G401 (cell line): ENCODE results near the gene LGR5. TPM values are rescaled to one million over a fixed set of nuclear protein-coding genes. Genes with fewer than 3 reads are reported as not detected.
"Not testable (repeated sequence)": the region's sequence is repeated elsewhere in the genome, so short reads cannot be mapped to it uniquely, and the experiment has no call there.

ENCODE experiments used
- DNase-seq: peaks from one replicate; pipeline ENCODE4 v3.0.0-alpha.2; 2015; ENCODE audit warnings: low spot score
- in situ Hi-C: cut with HindIII; loops from 2 replicates; pipeline ENCODE4 v1.10.0; 2016; ENCODE audit warnings: low sequenced_read_pairs, mixed read lengths
- total RNA-seq: library from RNA; depleted of rRNA; stranded (reverse); fragments of >200 nt; shearing (Covaris generic); gene quantifications from 2 replicates; pipeline ENCODE4 v1.2.3, GENCODE V29; 2014

Gene LGR5
- total RNA-seq, 1 experiment from 2014 or later: not detected

DNA sequence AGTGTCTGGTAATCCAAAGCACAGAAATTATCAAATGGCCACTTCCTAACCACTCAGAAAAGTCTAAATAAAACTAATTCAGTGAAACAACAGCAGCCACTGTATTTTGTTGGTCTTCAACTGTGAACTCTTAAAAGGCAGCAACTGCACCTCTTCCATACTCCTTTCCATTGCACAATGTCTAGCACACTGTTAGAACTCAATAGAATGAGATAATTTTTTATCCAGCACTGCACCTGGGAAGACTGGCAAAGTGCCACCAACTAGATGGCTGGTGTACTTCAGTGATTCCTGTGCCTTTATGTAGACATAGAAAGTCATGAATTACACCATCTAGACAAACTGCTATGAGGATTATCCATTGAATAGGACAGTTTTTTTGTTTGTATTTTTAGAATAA lies 26.2 kb downstream of the LGR5 start:
- in situ Hi-C loops: no loop called here

GRCh38 chr12:71469258-71469750 lies 29.7 kb downstream of the LGR5 start:
- no peak for DNase-seq
- in situ Hi-C loops: no loop called here

More for the DNA sequence above, 26.2 kb downstream of the LGR5 start:
- DNase-seq: no peak

GRCh38 chr12:71472441-71472911 lies 32.9 kb downstream of the LGR5 start:
- no peak for DNase-seq
- in situ Hi-C loops: no loop called here

DNA sequence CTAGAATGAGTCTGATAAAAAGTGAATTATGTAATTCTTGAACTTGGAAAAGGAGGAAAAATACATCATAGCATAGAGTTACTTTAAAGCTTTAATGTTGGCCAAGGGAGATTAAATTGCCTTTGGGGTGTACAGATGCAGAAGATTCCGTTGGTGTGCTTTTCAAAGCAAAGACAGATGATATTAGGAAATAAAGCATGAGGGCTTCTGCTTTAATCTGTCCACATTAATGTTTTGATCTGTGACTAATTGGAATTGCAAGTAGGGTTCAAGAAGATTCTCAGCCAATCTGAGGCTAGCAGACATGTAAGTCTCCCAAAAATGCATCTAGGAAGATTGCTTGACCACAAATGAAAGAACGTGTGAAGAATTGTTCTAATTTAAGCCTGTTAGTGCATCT lies 35.2 kb downstream of the LGR5 start:
- DNase-seq: no peak
- in situ Hi-C loops: no loop called here

- in situ Hi-C loops: no loop called here
- DNase-seq: no peak
Measured at GRCh38 chr12:71475280-71475679, 35.7 kb downstream of the LGR5 start.

DNA sequence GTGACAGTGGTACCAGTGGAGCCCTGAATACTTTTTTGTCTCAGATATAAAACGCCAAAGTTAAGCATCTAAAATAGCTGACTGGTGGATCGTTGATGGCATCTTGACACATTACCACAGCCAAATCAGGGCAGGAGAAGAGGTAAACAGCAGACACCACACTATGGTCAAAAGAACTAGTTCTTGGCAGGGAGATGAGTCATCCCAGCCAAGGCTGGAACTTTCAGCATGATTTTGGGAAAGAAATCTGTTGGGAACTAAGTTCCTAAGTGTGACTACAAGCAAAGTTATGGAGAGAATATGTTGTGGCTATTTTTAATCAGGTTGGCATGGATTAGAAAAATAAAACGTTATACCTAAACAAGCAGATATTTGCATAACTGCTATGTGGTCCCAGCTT lies 36.9 kb downstream of the LGR5 start:
- in situ Hi-C loops: no loop called here
- DNase-seq: no peak

- in situ Hi-C loops: no loop called here
- DNase-seq: no peak
Measured at GRCh38 chr12:71477609-71478008, 38.0 kb downstream of the LGR5 start.

DNA sequence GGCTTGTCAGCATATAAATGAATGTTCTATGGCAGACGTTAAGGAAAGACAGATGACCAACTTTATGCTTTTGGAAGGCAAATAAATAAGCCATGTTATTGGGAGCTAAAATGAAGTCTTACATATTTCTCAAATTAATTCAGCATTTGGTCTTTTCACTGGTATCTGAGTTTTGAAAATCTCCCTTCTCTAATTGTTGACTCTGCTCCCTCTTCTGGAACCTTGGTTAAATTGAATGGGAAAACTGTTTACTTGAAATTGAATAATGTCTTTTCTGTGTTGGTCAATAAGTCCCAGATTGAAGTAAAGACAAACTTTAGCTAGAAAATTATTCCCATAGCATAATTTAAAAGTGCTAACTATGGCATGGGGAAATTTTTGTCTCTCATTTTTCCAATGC lies 38.7 kb downstream of the LGR5 start:
- no peak for DNase-seq
- in situ Hi-C loops: no loop called here

- DNase-seq: no peak
- in situ Hi-C loops: no loop called here
Measured at GRCh38 chr12:71484272-71484905, 44.8 kb downstream of the LGR5 start.

DNA sequence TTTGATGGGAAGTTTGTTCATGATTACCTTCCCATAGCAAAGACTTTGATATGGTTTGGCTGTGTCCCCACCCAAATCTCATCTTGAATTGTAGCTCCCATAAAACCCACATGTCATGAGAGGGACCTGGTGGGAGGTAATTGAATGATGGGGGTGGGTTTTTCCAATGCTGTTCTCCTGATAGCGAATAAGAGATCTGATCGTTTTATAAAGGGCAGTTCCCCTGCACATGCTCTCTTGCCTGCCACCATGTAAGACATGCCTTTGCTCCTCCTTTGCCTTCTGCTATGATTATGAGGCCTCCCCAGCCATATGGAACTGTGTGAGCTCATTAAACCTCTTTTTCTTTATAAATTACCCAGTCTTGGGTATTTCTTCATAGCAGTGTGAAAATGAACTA lies 51.2 kb downstream of the LGR5 start:
- in situ Hi-C loops, DNase-seq: not testable (repeated sequence)

GRCh38 chr12:71492604-71493003 lies 53.0 kb downstream of the LGR5 start:
- no peak for DNase-seq
- in situ Hi-C loops: no loop called here

DNA sequence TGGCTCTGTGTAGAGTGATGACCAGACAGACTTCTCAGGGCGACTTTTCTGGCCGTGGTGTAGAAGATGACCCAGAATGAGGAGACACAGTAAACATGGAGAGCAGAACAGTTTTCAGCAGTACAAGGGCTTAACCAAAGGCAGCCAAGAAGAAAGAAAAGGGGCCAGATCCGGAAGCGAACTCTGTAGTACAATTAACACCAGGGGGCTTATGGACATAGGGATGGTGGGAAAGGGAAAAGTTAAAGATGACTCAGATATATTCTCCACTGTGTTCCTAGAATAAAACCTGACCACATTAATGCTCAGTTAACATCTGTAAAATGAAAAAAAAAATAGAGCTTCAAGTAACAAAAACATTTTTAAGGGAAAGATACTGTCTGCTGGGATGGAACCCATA lies 60.2 kb downstream of the LGR5 start:
- no peak for DNase-seq
- in situ Hi-C loops: no loop called here

GRCh38 chr12:71503579-71504391 lies 64.2 kb downstream of the LGR5 start:
- in situ Hi-C loops: no loop called here
- no peak for DNase-seq

GRCh38 chr12:71504476-71504875 lies 64.9 kb downstream of the LGR5 start:
- DNase-seq: no peak
- in situ Hi-C loops: no loop called here

GRCh38 chr12:71509705-71510104 lies 70.1 kb downstream of the LGR5 start:
- no peak for DNase-seq
- in situ Hi-C loops: no loop called here

DNA sequence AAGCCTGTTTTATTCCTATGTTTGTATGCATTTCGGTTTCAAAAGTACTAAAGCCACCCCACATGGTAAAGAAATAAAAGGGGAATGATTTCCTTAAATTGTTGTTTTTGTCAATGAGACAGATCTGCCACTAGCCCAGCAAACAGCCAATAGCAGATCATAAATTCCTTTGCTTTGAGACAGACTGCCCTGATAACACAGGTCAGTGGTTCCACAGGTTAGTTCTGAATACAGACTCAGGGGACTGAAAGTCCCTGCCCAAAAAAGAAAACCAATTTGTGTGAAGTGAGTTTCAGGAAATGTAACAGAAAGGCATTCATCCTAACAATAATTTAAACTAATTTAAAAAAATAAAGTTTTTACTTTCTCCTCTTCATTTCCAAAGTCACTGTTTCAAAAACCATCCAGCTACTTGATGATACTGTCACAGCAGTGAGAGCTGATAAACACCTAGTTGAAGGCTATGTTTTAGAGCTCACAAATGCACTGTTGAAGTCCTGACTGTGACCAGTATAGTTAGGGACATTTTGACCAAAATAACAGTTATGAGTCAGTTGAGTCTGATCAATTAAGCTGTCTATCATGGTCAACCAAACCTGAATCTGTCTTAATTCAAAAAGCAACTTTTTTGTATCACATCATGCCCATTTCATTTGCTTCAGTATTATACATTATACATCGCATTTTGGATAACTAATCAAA lies 77.7 kb downstream of the LGR5 start:
- in situ Hi-C loops: no loop called here
- no peak for DNase-seq

GRCh38 chr12:71521125-71521524 lies 81.5 kb downstream of the LGR5 start:
- no peak for DNase-seq
- in situ Hi-C loops: no loop called here

GRCh38 chr12:71524626-71525025 lies 85.0 kb downstream of the LGR5 start:
- in situ Hi-C loops: no loop called here
- DNase-seq: no peak

GRCh38 chr12:71533703-71534102 lies 94.1 kb downstream of the LGR5 start:
- in situ Hi-C loops: no loop called here
- no peak for DNase-seq
